HCT116 (cell line): ENCODE results near the gene MKI67.

ENCODE experiments used
- EZH2 ChIP-seq: fragments of 200-600 bp; sonication (generic); IDR thresholded peaks from 2 replicates; pipeline ENCODE4 v1.6.1; 2017; ENCODE audit warnings: antibody characterized with exemption, mixed run types
- EZH2phosphoT487 ChIP-seq: fragments of 200-600 bp; IDR thresholded peaks from 2 replicates; pipeline ENCODE4 v1.6.1; 2018; ENCODE audit warnings: antibody characterized with exemption, borderline replicate concordance
- FOSL1 ChIP-seq: IDR thresholded peaks from 2 replicates; pipeline ENCODE4 v1.6.1; 2012; ENCODE audit warnings: low read depth
- JUND ChIP-seq: IDR thresholded peaks from 2 replicates; pipeline ENCODE4 v1.6.1; 2012
- POLR2A ChIP-seq: IDR thresholded peaks from 2 replicates; pipeline ENCODE4 v1.7.0; 2011; ENCODE audit warnings: borderline replicate concordance; ENCODE audit not compliant: insufficient read depth, insufficient read length; ENCODE audit errors: extremely low read depth
- POLR2AphosphoS5 ChIP-seq: IDR thresholded peaks from 2 replicates; pipeline ENCODE4 v1.6.1; 2011; ENCODE audit warnings: mild to moderate bottlenecking, low read depth, low read length, moderate library complexity
- SIN3A ChIP-seq: IDR thresholded peaks from 2 replicates; pipeline ENCODE4 v1.6.1; 2012; ENCODE audit warnings: low read depth
- TF ChIP-seq, protein P1 (sequence below), 3 experiments: fragments of 200-600 bp in 1 of 3; sonication (generic) in 1 of 3; IDR thresholded peaks in 2 of 3; conservative IDR thresholded peaks in 1 of 3; 2 replicates each; pipeline ENCODE4 v1.5.1; 2012 to 2017; ENCODE audit warnings: low read depth in 2 of 3, low read length in 2 of 3, antibody characterized with exemption in 1 of 3, borderline replicate concordance in 1 of 3, control low read depth in 1 of 3, mild to moderate bottlenecking in 1 of 3, mixed read lengths in 1 of 3, mixed run types in 1 of 3, moderate library complexity in 1 of 3; ENCODE audit not compliant: insufficient read depth in 1 of 3
- TF ChIP-seq, protein P2 (sequence below): IDR thresholded peaks from 2 replicates; pipeline ENCODE4 v1.6.1; 2012; ENCODE audit warnings: low read depth
- TF ChIP-seq, protein P3 (sequence below): IDR thresholded peaks from 2 replicates; pipeline ENCODE4 v1.6.1; 2012

DNA sequence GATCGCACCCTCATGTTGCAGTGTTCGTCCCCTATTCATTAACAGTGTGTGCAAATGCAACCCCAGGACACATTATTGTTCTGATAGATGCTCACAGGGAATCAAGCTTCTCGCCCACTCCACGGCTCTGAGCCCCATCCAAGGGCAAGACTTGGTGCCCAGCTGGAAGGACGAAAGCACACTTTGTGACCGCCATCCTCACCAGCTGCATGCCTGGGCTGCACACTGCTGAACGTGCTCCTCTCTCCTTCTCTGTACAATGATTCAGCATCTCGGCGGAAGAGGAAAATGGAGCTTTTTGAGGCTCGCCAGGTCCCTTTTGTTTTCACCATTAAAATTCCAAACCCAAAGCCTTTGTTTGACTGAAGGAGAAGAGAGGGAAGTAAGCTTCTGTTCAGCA, 41.9 kb downstream of the MKI67 start:
- TF ChIP-seq, protein P1, sequence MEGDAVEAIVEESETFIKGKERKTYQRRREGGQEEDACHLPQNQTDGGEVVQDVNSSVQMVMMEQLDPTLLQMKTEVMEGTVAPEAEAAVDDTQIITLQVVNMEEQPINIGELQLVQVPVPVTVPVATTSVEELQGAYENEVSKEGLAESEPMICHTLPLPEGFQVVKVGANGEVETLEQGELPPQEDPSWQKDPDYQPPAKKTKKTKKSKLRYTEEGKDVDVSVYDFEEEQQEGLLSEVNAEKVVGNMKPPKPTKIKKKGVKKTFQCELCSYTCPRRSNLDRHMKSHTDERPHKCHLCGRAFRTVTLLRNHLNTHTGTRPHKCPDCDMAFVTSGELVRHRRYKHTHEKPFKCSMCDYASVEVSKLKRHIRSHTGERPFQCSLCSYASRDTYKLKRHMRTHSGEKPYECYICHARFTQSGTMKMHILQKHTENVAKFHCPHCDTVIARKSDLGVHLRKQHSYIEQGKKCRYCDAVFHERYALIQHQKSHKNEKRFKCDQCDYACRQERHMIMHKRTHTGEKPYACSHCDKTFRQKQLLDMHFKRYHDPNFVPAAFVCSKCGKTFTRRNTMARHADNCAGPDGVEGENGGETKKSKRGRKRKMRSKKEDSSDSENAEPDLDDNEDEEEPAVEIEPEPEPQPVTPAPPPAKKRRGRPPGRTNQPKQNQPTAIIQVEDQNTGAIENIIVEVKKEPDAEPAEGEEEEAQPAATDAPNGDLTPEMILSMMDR (IDR thresholded peaks at IDR 0.05 in 2 of 3, conservative IDR thresholded peaks at IDR 0.05 in 1 of 3; ENCODE audit: borderline replicate concordance in 1 of 3, insufficient read depth in 1 of 3, low read depth in 2 of 3, low read length in 2 of 3) = no peak
- TF ChIP-seq POLR2AphosphoS5 (no peak), SIN3A (no peak), POLR2A (no peak), EZH2phosphoT487 (no peak), FOSL1 (no peak), EZH2 (no peak), JUND (no peak)
- TF ChIP-seq, protein P2, sequence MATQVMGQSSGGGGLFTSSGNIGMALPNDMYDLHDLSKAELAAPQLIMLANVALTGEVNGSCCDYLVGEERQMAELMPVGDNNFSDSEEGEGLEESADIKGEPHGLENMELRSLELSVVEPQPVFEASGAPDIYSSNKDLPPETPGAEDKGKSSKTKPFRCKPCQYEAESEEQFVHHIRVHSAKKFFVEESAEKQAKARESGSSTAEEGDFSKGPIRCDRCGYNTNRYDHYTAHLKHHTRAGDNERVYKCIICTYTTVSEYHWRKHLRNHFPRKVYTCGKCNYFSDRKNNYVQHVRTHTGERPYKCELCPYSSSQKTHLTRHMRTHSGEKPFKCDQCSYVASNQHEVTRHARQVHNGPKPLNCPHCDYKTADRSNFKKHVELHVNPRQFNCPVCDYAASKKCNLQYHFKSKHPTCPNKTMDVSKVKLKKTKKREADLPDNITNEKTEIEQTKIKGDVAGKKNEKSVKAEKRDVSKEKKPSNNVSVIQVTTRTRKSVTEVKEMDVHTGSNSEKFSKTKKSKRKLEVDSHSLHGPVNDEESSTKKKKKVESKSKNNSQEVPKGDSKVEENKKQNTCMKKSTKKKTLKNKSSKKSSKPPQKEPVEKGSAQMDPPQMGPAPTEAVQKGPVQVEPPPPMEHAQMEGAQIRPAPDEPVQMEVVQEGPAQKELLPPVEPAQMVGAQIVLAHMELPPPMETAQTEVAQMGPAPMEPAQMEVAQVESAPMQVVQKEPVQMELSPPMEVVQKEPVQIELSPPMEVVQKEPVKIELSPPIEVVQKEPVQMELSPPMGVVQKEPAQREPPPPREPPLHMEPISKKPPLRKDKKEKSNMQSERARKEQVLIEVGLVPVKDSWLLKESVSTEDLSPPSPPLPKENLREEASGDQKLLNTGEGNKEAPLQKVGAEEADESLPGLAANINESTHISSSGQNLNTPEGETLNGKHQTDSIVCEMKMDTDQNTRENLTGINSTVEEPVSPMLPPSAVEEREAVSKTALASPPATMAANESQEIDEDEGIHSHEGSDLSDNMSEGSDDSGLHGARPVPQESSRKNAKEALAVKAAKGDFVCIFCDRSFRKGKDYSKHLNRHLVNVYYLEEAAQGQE = no peak
- TF ChIP-seq, protein P3, sequence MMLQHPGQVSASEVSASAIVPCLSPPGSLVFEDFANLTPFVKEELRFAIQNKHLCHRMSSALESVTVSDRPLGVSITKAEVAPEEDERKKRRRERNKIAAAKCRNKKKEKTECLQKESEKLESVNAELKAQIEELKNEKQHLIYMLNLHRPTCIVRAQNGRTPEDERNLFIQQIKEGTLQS = no peak
